ENCODE results near the gene LGR5. TPM values are rescaled to one million over a fixed set of nuclear protein-coding genes. Genes with fewer than 3 reads are reported as not detected.
A peak's percentile ranks its signal among the peaks of the same experiment; 100 is the strongest.

The LGR5 gene
- total and polyA plus RNA-seq, 4 donors = 1.6 to 8.8 (median 7.2) TPM

- no peaks in the 10 kb centered on the region for H3K4me1 ChIP-seq (ENCODE audit: control insufficient read depth, insufficient read depth, low read length)
- H3K27ac ChIP-seq (ENCODE audit: low read depth, low read length) = no peak overlapping the region
- no peak overlapping the region for H3K4me3 ChIP-seq (ENCODE audit: low read depth, low read length)
- H3K36me3 ChIP-seq (ENCODE audit: control insufficient read depth, insufficient read depth, low read length) = no peaks in the 10 kb centered on the region
- no peak for DNase-seq (ENCODE audit: low read depth in 4 of 6, low spot score in 6 of 6)
- WGBS (ENCODE audit: insufficient coverage) = 100% methylated on average over 1 of the region's 1 CpG
- peaks cover 6% of the 10 kb centered on the region for H3K9me3 ChIP-seq (ENCODE audit: control insufficient read depth, insufficient read depth, low read length)
- no peaks in the 10 kb centered on the region for H3K27me3 ChIP-seq (ENCODE audit: control insufficient read depth, insufficient read depth, low read length)
Measured at GRCh38 chr12:71411635-71412034, 28.0 kb upstream of the LGR5 start.

GRCh38 chr12:71415336-71416231, 24.0 kb upstream of the LGR5 start:
- no peak overlapping the region for H3K27ac ChIP-seq (ENCODE audit: low read depth, low read length)

GRCh38 chr12:71417181-71417580, 22.4 kb upstream of the LGR5 start:
- Histone ChIP-seq H3K27me3 (ENCODE audit: control insufficient read depth, insufficient read depth, low read length) (no peaks in the 10 kb centered on the region), H3K4me3 (ENCODE audit: low read depth, low read length) (no peak overlapping the region), H3K27ac (ENCODE audit: low read depth, low read length) (no peak overlapping the region), H3K9me3 (ENCODE audit: control insufficient read depth, insufficient read depth, low read length) (peaks cover 8% of the 10 kb centered on the region), H3K36me3 (ENCODE audit: control insufficient read depth, insufficient read depth, low read length) (no peaks in the 10 kb centered on the region), H3K4me1 (ENCODE audit: control insufficient read depth, insufficient read depth, low read length) (no peaks in the 10 kb centered on the region)
- no CpG with 5 or more reads among the region's 3 CpGs for whole genome bisulfite sequencing (ENCODE audit: insufficient coverage)
- DNase-seq (ENCODE audit: low read depth in 4 of 6, low spot score in 6 of 6) = peak in 1 of 6 donors; percentile 43

More at GRCh38 chr12:71415336-71416231, 24.0 kb upstream of the LGR5 start:
- no peaks in the 10 kb centered on the region for H3K36me3 ChIP-seq (ENCODE audit: control insufficient read depth, insufficient read depth, low read length)
- no peaks in the 10 kb centered on the region for H3K27me3 ChIP-seq (ENCODE audit: control insufficient read depth, insufficient read depth, low read length)
- WGBS (ENCODE audit: insufficient coverage) = no CpG with 5 or more reads among the region's 7 CpGs
- no peak overlapping the region for H3K4me3 ChIP-seq (ENCODE audit: low read depth, low read length)
- H3K4me1 ChIP-seq (ENCODE audit: control insufficient read depth, insufficient read depth, low read length) = no peaks in the 10 kb centered on the region
- H3K9me3 ChIP-seq (ENCODE audit: control insufficient read depth, insufficient read depth, low read length) = peaks cover 7% of the 10 kb centered on the region
- DNase-seq (ENCODE audit: low read depth in 4 of 6, low spot score in 6 of 6) = peak in 4 of 6 donors; percentile 26 to 86 (median 57)

GRCh38 chr12:71420775-71421406, 18.7 kb upstream of the LGR5 start:
- no peak for DNase-seq (ENCODE audit: low read depth in 4 of 6, low spot score in 6 of 6)
- H3K36me3 ChIP-seq (ENCODE audit: control insufficient read depth, insufficient read depth, low read length) = no peaks in the 10 kb centered on the region
- no peak overlapping the region for H3K27ac ChIP-seq (ENCODE audit: low read depth, low read length)
- no peaks in the 10 kb centered on the region for H3K4me1 ChIP-seq (ENCODE audit: control insufficient read depth, insufficient read depth, low read length)
- WGBS (ENCODE audit: insufficient coverage) = 97% methylated on average over 2 of the region's 2 CpGs
- no peak overlapping the region for H3K4me3 ChIP-seq (ENCODE audit: low read depth, low read length)
- H3K9me3 ChIP-seq (ENCODE audit: control insufficient read depth, insufficient read depth, low read length) = peaks cover 2% of the 10 kb centered on the region
- H3K27me3 ChIP-seq (ENCODE audit: control insufficient read depth, insufficient read depth, low read length) = no peaks in the 10 kb centered on the region

- H3K4me1 ChIP-seq (ENCODE audit: control insufficient read depth, insufficient read depth, low read length) = no peaks in the 10 kb centered on the region
Measured at GRCh38 chr12:71425568-71426299, 13.9 kb upstream of the LGR5 start.

GRCh38 chr12:71426300-71427047, 13.1 kb upstream of the LGR5 start:
- H3K27me3 ChIP-seq (ENCODE audit: control insufficient read depth, insufficient read depth, low read length) = no peaks in the 10 kb centered on the region
- no peaks in the 10 kb centered on the region for H3K9me3 ChIP-seq (ENCODE audit: control insufficient read depth, insufficient read depth, low read length)
- H3K4me1 ChIP-seq (ENCODE audit: control insufficient read depth, insufficient read depth, low read length) = no peaks in the 10 kb centered on the region
- no CpG with 5 or more reads among the region's 3 CpGs for WGBS (ENCODE audit: insufficient coverage)
- no peaks in the 10 kb centered on the region for H3K36me3 ChIP-seq (ENCODE audit: control insufficient read depth, insufficient read depth, low read length)
- no peak overlapping the region for H3K4me3 ChIP-seq (ENCODE audit: low read depth, low read length)
- DNase-seq (ENCODE audit: low read depth in 4 of 6, low spot score in 6 of 6) = no peak
- H3K27ac ChIP-seq (ENCODE audit: low read depth, low read length) = no peak overlapping the region

More at GRCh38 chr12:71425568-71426299, 13.9 kb upstream of the LGR5 start:
- H3K9me3 ChIP-seq (ENCODE audit: control insufficient read depth, insufficient read depth, low read length) = no peaks in the 10 kb centered on the region
- H3K4me3 ChIP-seq (ENCODE audit: low read depth, low read length) = no peak overlapping the region
- peak in 1 of 6 donors; percentile 53 for DNase-seq (ENCODE audit: low read depth in 4 of 6, low spot score in 6 of 6)
- no peaks in the 10 kb centered on the region for H3K36me3 ChIP-seq (ENCODE audit: control insufficient read depth, insufficient read depth, low read length)
- 89% methylated on average over 2 of the region's 4 CpGs for WGBS (ENCODE audit: insufficient coverage)
- no peaks in the 10 kb centered on the region for H3K27me3 ChIP-seq (ENCODE audit: control insufficient read depth, insufficient read depth, low read length)
- H3K27ac ChIP-seq (ENCODE audit: low read depth, low read length) = no peak overlapping the region

- Histone ChIP-seq H3K27me3 (ENCODE audit: control insufficient read depth, insufficient read depth, low read length) (no peaks in the 10 kb centered on the region), H3K27ac (ENCODE audit: low read depth, low read length) (no peak overlapping the region), H3K4me3 (ENCODE audit: low read depth, low read length) (no peak overlapping the region), H3K9me3 (ENCODE audit: control insufficient read depth, insufficient read depth, low read length) (peaks cover 4% of the 10 kb centered on the region), H3K4me1 (ENCODE audit: control insufficient read depth, insufficient read depth, low read length) (no peaks in the 10 kb centered on the region), H3K36me3 (ENCODE audit: control insufficient read depth, insufficient read depth, low read length) (no peaks in the 10 kb centered on the region)
- DNase-seq (ENCODE audit: low read depth in 4 of 6, low spot score in 6 of 6) = no peak
- WGBS (ENCODE audit: insufficient coverage) = no CpG with 5 or more reads among the region's 1 CpG
Measured at GRCh38 chr12:71430756-71431155, 8.8 kb upstream of the LGR5 start.

GRCh38 chr12:71431991-71432390, 7.6 kb upstream of the LGR5 start:
- 80% methylated on average over 2 of the region's 3 CpGs for WGBS (ENCODE audit: insufficient coverage)
- H3K4me3 ChIP-seq (ENCODE audit: low read depth, low read length) = no peak overlapping the region
- no peaks in the 10 kb centered on the region for H3K4me1 ChIP-seq (ENCODE audit: control insufficient read depth, insufficient read depth, low read length)
- no peak overlapping the region for H3K27ac ChIP-seq (ENCODE audit: low read depth, low read length)
- H3K36me3 ChIP-seq (ENCODE audit: control insufficient read depth, insufficient read depth, low read length) = no peaks in the 10 kb centered on the region
- H3K27me3 ChIP-seq (ENCODE audit: control insufficient read depth, insufficient read depth, low read length) = no peaks in the 10 kb centered on the region
- H3K9me3 ChIP-seq (ENCODE audit: control insufficient read depth, insufficient read depth, low read length) = peaks cover 9% of the 10 kb centered on the region
- DNase-seq (ENCODE audit: low read depth in 4 of 6, low spot score in 6 of 6) = no peak

- 50% methylated on average over 1 of the region's 5 CpGs for WGBS (ENCODE audit: insufficient coverage)
Measured at GRCh38 chr12:71432936-71433335, 6.7 kb upstream of the LGR5 start.

More at GRCh38 chr12:71432936-71433335, 6.7 kb upstream of the LGR5 start:
- no peaks in the 10 kb centered on the region for H3K4me1 ChIP-seq (ENCODE audit: control insufficient read depth, insufficient read depth, low read length)
- H3K9me3 ChIP-seq (ENCODE audit: control insufficient read depth, insufficient read depth, low read length) = peaks cover 9% of the 10 kb centered on the region
- no peak overlapping the region for H3K4me3 ChIP-seq (ENCODE audit: low read depth, low read length)
- H3K36me3 ChIP-seq (ENCODE audit: control insufficient read depth, insufficient read depth, low read length) = no peaks in the 10 kb centered on the region
- no peak for DNase-seq (ENCODE audit: low read depth in 4 of 6, low spot score in 6 of 6)
- H3K27ac ChIP-seq (ENCODE audit: low read depth, low read length) = no peak overlapping the region
- peaks cover 5% of the 10 kb centered on the region for H3K27me3 ChIP-seq (ENCODE audit: control insufficient read depth, insufficient read depth, low read length)

Data from spinal cord (tissue), 10 donors.